ENCODE results near the gene MAP1B.

MAP1B gene

DNA sequence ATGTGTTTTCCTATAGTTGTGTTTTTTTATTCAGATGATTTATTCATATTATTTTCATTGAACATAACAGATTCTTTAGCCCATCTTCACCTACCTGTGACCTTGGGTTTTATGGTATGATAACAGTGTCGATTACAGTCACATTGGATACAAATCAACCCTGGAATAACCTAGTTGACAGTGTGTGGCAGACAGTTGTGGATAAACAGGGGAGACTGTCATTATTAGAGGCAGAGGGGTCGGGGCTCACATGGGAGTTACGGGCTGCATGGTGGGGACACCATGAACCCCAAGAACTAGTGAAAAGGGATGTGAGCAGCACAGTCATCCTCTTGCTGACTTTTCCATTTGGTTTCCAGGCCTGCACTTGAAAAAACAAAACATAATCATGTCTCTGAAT is 29.9 kb upstream of the MAP1B start:
- H3K79me2 ChIP-seq (ENCODE audit: insufficient read depth, low read length): no peaks in the 10 kb centered on the region
- no peaks in the 10 kb centered on the region for H4K20me1 ChIP-seq (ENCODE audit: insufficient read depth, low read length)
- peaks cover 4% of the 10 kb centered on the region; the same call in 1 of the 2 replicates for H3K27me3 ChIP-seq (ENCODE audit: insufficient read depth, low read length)
- no peak overlapping the region for H3K4me3 ChIP-seq (ENCODE audit: low read depth, low read length, poor library complexity, severe bottlenecking)
- no peak overlapping the region for H3K27ac ChIP-seq (ENCODE audit: low read depth, low read length, poor library complexity, severe bottlenecking)
- H3K9me2 ChIP-seq (ENCODE audit: low read depth, low read length): no peaks in the 10 kb centered on the region
- no peaks in the 10 kb centered on the region for H3F3A ChIP-seq (ENCODE audit: insufficient read depth, low read length)
- H3K36me3 ChIP-seq (ENCODE audit: insufficient read depth, low read length): no peaks in the 10 kb centered on the region
- no peak overlapping the region for H3K9ac ChIP-seq (ENCODE audit: low read length)
- no peak overlapping the region for H3K4me2 ChIP-seq (ENCODE audit: low read length)
- TF ChIP-seq, protein P1, sequence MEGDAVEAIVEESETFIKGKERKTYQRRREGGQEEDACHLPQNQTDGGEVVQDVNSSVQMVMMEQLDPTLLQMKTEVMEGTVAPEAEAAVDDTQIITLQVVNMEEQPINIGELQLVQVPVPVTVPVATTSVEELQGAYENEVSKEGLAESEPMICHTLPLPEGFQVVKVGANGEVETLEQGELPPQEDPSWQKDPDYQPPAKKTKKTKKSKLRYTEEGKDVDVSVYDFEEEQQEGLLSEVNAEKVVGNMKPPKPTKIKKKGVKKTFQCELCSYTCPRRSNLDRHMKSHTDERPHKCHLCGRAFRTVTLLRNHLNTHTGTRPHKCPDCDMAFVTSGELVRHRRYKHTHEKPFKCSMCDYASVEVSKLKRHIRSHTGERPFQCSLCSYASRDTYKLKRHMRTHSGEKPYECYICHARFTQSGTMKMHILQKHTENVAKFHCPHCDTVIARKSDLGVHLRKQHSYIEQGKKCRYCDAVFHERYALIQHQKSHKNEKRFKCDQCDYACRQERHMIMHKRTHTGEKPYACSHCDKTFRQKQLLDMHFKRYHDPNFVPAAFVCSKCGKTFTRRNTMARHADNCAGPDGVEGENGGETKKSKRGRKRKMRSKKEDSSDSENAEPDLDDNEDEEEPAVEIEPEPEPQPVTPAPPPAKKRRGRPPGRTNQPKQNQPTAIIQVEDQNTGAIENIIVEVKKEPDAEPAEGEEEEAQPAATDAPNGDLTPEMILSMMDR (IDR thresholded peaks at IDR 0.05; ENCODE audit: low read length): no peak
- no peak for TF ChIP-seq EZH2 (IDR thresholded peaks at IDR 0.05; ENCODE audit: borderline replicate concordance, low read length)
- H3K4me1 ChIP-seq (ENCODE audit: insufficient read depth, low read length, severe bottlenecking): no peaks in the 10 kb centered on the region
- H2AFZ ChIP-seq (ENCODE audit: low read length): no peak overlapping the region
- H3K9me3 ChIP-seq (ENCODE audit: low read length): no peaks in the 10 kb centered on the region

DNA sequence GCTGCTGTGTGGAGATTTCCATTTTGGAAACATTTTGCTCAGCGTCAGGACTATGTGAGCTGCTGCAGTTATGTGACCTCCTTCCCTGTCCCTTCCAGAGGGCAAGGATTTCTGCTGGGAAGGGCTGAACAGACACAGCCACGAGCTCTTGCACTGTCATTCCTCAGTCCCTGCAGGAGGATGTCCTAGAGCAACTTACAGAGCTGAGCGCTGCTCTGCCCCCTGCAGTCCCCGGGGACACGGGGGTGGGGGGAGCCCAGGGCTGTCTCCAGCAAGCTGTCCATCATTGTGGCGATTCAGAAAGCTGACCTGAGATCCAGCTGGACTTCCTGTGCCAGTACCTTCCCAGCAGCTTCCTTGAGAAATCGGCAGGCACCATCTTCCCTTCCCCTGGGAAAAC is 28.0 kb upstream of the MAP1B start:
- Histone ChIP-seq H3K27ac (ENCODE audit: low read depth, low read length, poor library complexity, severe bottlenecking) (no peak overlapping the region), H3K9me2 (ENCODE audit: low read depth, low read length) (no peaks in the 10 kb centered on the region), H3K27me3 (ENCODE audit: insufficient read depth, low read length) (no peaks in the 10 kb centered on the region), H3K9ac (ENCODE audit: low read length) (no peak overlapping the region), H3F3A (ENCODE audit: insufficient read depth, low read length) (no peaks in the 10 kb centered on the region), H3K4me2 (ENCODE audit: low read length) (no peak overlapping the region), H3K9me3 (ENCODE audit: low read length) (no peaks in the 10 kb centered on the region), H3K79me2 (ENCODE audit: insufficient read depth, low read length) (no peaks in the 10 kb centered on the region), H2AFZ (ENCODE audit: low read length) (no peak overlapping the region), H3K4me1 (ENCODE audit: insufficient read depth, low read length, severe bottlenecking) (no peaks in the 10 kb centered on the region), H4K20me1 (ENCODE audit: insufficient read depth, low read length) (no peaks in the 10 kb centered on the region), H3K4me3 (ENCODE audit: low read depth, low read length, poor library complexity, severe bottlenecking) (no peak overlapping the region), H3K36me3 (ENCODE audit: insufficient read depth, low read length) (no peaks in the 10 kb centered on the region)
- TF ChIP-seq, protein P1 (IDR thresholded peaks at IDR 0.05; ENCODE audit: low read length): no peak
- no peak for TF ChIP-seq EZH2 (IDR thresholded peaks at IDR 0.05; ENCODE audit: borderline replicate concordance, low read length)

DNA sequence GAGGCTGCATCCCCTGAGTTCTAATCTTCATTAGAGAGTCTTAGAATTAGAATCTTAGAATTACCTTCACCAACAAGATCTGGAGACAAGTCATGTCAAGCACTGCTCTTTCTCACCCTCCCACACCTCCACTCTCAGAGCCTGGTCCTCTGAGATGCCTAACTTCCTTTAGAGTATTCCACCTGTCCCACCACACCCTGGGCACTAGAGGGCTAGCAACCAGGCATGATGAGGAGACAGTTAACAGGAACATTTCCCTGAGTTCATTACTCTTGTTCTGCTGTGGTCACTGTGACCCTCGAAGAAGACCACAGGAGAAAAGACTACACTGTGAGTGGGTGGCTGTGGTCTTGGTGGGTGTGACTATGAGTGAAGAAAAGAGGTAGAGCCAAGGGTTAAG is 25.2 kb upstream of the MAP1B start:
- Histone ChIP-seq H3K36me3 (ENCODE audit: insufficient read depth, low read length) (no peaks in the 10 kb centered on the region), H2AFZ (ENCODE audit: low read length) (no peak overlapping the region), H3K27ac (ENCODE audit: low read depth, low read length, poor library complexity, severe bottlenecking) (no peak overlapping the region), H3F3A (ENCODE audit: insufficient read depth, low read length) (no peaks in the 10 kb centered on the region), H3K4me1 (ENCODE audit: insufficient read depth, low read length, severe bottlenecking) (no peaks in the 10 kb centered on the region), H3K27me3 (ENCODE audit: insufficient read depth, low read length) (no peaks in the 10 kb centered on the region), H3K4me3 (ENCODE audit: low read depth, low read length, poor library complexity, severe bottlenecking) (no peak overlapping the region), H3K4me2 (ENCODE audit: low read length) (no peak overlapping the region), H3K9ac (ENCODE audit: low read length) (no peak overlapping the region), H3K79me2 (ENCODE audit: insufficient read depth, low read length) (no peaks in the 10 kb centered on the region), H3K9me3 (ENCODE audit: low read length) (no peaks in the 10 kb centered on the region), H4K20me1 (ENCODE audit: insufficient read depth, low read length) (no peaks in the 10 kb centered on the region), H3K9me2 (ENCODE audit: low read depth, low read length) (no peaks in the 10 kb centered on the region)
- TF ChIP-seq EZH2 (IDR thresholded peaks at IDR 0.05; ENCODE audit: borderline replicate concordance, low read length): no peak
- TF ChIP-seq, protein P1 (IDR thresholded peaks at IDR 0.05; ENCODE audit: low read length): no peak

All from OCI-LY1 (cell line).